ENCODE measurements around the gene ZNF668. TPM values are rescaled to one million over a fixed set of nuclear protein-coding genes. Genes with fewer than 3 reads are reported as not detected.
"Not testable (repeated sequence)": the region's sequence is repeated elsewhere in the genome, so short reads cannot be mapped to it uniquely, and the experiment has no call there.

Gene ZNF668
- total RNA-seq, 1 donor from 2014 or later, result 12.2 TPM

- intact Hi-C loops (cut with DNase I), result loop anchor here (5.0 kb wide), 1 partner anchor 76 kb away; the partner anchor contains the start of gene FUS
- TF ChIP-seq CTCF (IDR thresholded peaks at IDR 0.05), result no peak
- Histone ChIP-seq H3K9me3 (no peaks in the 10 kb centered on the region), H3K4me1 (peaks cover 9 to 17% of the 10 kb centered on the region in 2 donors), H3K36me3 (peaks cover 21 to 23% of the 10 kb centered on the region in 2 donors), H3K4me3 (no peak overlapping the region), H3K27ac (no peak overlapping the region), H3K27me3 (no peaks in the 10 kb centered on the region)
- no peak for DNase-seq (ENCODE audit: low spot score in 2 of 2)
These were observed 32.7 kb upstream of the ZNF668 start for GRCh38 chr16:31106509-31107464.

GRCh38 chr16:31105677-31106213, 31.7 kb upstream of the ZNF668 start:
- intact Hi-C loops (cut with DNase I), result loop anchor here (5.0 kb wide), 1 partner anchor 77 kb away; the partner anchor contains the start of gene FUS
- peak; percentile 77 to 91 (median 84) for TF ChIP-seq CTCF (IDR thresholded peaks at IDR 0.05)
- peak in 1 of 2 donors; percentile 93 for DNase-seq (ENCODE audit: low spot score in 2 of 2)
- Histone ChIP-seq H3K27me3 (no peaks in the 10 kb centered on the region), H3K36me3 (peaks cover 12 to 13% of the 10 kb centered on the region in 2 donors), H3K9me3 (no peaks in the 10 kb centered on the region), H3K4me3 (peak overlapping the region; percentile 25 to 53), H3K4me1 (peaks cover 9 to 17% of the 10 kb centered on the region in 2 donors), H3K27ac (peak overlapping the region; percentile 1 to 59)

GRCh38 chr16:31100876-31101641, 27.0 kb upstream of the ZNF668 start:
- H3K4me3 ChIP-seq; H3K4me1 ChIP-seq; DNase-seq (ENCODE audit: low spot score in 2 of 2); intact Hi-C loops (cut with DNase I); H3K27me3 ChIP-seq; H3K27ac ChIP-seq; H3K36me3 ChIP-seq; H3K9me3 ChIP-seq: not testable (repeated sequence)

GRCh38 chr16:31099860-31100638, 26.0 kb upstream of the ZNF668 start:
- no peak for TF ChIP-seq CTCF (IDR thresholded peaks at IDR 0.05)
- Histone ChIP-seq H3K27ac (no peak overlapping the region), H3K27me3 (no peaks in the 10 kb centered on the region), H3K4me1 (peaks cover 0 to 2% of the 10 kb centered on the region in 2 donors), H3K36me3 (no peaks in the 10 kb centered on the region), H3K9me3 (no peaks in the 10 kb centered on the region), H3K4me3 (no peak overlapping the region)
- intact Hi-C loops (cut with DNase I), result loop anchor here (10.0 kb wide), 1 partner anchor 345 kb away; the partner anchor contains the start of gene ZNF843
- no peak for DNase-seq (ENCODE audit: low spot score in 2 of 2)

- TF ChIP-seq CTCF (IDR thresholded peaks at IDR 0.05), result no peak
- H3K36me3 ChIP-seq, result peaks cover 9 to 13% of the 10 kb centered on the region in 2 donors
- H3K4me3 ChIP-seq, result peak within 1 kb of the TSS; percentile 94 to 97
- peak within 1 kb of the TSS; percentile 86 to 92 for H3K27ac ChIP-seq
- intact Hi-C loops (cut with DNase I), result loop anchor here (1.0 to 10.0 kb wide), 6 partner anchors 20 to 350 kb away; partner anchors contain the start of genes FUS, ZNF646, ZNF668 and ZNF843
- peak; percentile 88 to 98 for DNase-seq (ENCODE audit: low spot score in 2 of 2)
- no peaks in the 10 kb centered on the region for H3K27me3 ChIP-seq
- H3K9me3 ChIP-seq, result no peaks in the 10 kb centered on the region
- peaks cover 0 to 3% of the 10 kb centered on the region in 2 donors for H3K4me1 ChIP-seq
These were observed 20.5 kb upstream of the ZNF668 start, which contains the start of gene VKORC1 for GRCh38 chr16:31094424-31095120. TSS of gene VKORC1 (minus strand) at chr16:31094797. CDS start at chr16:31094729, 68 bp downstream.

All from ascending aorta (tissue), 2 donors.